Measurements from ENCODE around the gene GASK1B. TPM values are rescaled to one million over a fixed set of nuclear protein-coding genes. Genes with fewer than 3 reads are reported as not detected.

The GASK1B gene
- polyA plus RNA-seq, 1 donor (not counting 4 experiments of a cell fraction or from before 2014, with no cell fraction given) = 2.1 TPM

DNA sequence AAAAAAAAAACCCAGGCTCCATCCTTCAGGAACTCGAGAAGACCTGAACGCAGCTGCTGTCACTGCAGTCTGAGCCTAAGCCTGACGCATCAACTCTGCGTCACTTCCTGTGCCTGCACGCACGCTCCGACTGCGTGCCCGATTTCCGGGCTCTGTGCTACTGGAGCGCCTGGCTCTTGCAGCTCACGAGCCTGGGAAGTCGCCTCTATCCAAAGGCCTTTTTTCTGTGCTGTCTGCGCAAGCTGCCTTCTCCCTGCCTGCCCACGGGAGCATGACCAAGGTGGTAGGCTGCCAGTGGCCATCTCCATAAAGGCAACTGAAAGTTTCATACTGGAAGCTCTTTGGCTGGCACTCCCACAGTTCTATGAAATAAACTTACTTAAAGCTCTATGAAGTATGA is 9.9 kb upstream of the GASK1B start:
- FAIRE-seq (no peak), DNase-seq (ENCODE audit: low read depth, low spot score) (no peak)
- H4K20me1 ChIP-seq (ENCODE audit: control insufficient read depth, extremely low read depth, insufficient read depth, low read length) = no peaks in the 10 kb centered on the region
- H3K27me3 ChIP-seq (ENCODE audit: control insufficient read depth, extremely low read depth, insufficient read depth, low read length) = no peaks in the 10 kb centered on the region
- no peaks in the 10 kb centered on the region for H3K4me1 ChIP-seq (ENCODE audit: control insufficient read depth, extremely low read depth, insufficient read depth, low read length)
- no peak overlapping the region for H2AFZ ChIP-seq (ENCODE audit: control insufficient read depth, low read length)
- dilution Hi-C loops (cut with MboI; ENCODE audit: extremely low pct_ligation_motif_present, low sequenced_read_pairs) = loop anchor here (25.0 kb wide), 1 partner anchor 170 kb away; no protein-coding TSS in a partner anchor
- TF ChIP-seq, protein P1, sequence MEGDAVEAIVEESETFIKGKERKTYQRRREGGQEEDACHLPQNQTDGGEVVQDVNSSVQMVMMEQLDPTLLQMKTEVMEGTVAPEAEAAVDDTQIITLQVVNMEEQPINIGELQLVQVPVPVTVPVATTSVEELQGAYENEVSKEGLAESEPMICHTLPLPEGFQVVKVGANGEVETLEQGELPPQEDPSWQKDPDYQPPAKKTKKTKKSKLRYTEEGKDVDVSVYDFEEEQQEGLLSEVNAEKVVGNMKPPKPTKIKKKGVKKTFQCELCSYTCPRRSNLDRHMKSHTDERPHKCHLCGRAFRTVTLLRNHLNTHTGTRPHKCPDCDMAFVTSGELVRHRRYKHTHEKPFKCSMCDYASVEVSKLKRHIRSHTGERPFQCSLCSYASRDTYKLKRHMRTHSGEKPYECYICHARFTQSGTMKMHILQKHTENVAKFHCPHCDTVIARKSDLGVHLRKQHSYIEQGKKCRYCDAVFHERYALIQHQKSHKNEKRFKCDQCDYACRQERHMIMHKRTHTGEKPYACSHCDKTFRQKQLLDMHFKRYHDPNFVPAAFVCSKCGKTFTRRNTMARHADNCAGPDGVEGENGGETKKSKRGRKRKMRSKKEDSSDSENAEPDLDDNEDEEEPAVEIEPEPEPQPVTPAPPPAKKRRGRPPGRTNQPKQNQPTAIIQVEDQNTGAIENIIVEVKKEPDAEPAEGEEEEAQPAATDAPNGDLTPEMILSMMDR (optimal IDR thresholded peaks at IDR 0.05 in 1 of 3, IDR thresholded peaks at IDR 0.05 in 1 of 3, conservative IDR thresholded peaks at IDR 0.05 in 1 of 3; ENCODE audit: extremely low read depth in 1 of 3, insufficient read depth in 2 of 3, low read length in 3 of 3) = no peak
- TF ChIP-seq EZH2 (IDR thresholded peaks at IDR 0.05; ENCODE audit: low read length) = no peak
- H3K36me3 ChIP-seq (ENCODE audit: control insufficient read depth in 2 of 2, extremely low read depth in 1 of 2, insufficient read depth in 2 of 2, low read length in 2 of 2) = no peaks in the 10 kb centered on the region
- no peaks in the 10 kb centered on the region for H3K9me1 ChIP-seq (ENCODE audit: control insufficient read depth, extremely low read depth, insufficient read depth, low read length)
- no peaks in the 10 kb centered on the region for H3K9me3 ChIP-seq (ENCODE audit: control insufficient read depth, low read depth, low read length)
- H3K27ac ChIP-seq (ENCODE audit: control insufficient read depth, insufficient read depth, low read length) = no peak overlapping the region
- no peak overlapping the region for H3K4me2 ChIP-seq (ENCODE audit: control insufficient read depth, extremely low read depth, insufficient read depth, low read depth, low read length)
- H3K4me3 ChIP-seq (ENCODE audit: control insufficient read depth in 2 of 3, extremely low read depth in 1 of 3, insufficient read depth in 2 of 3, low read depth in 1 of 3, low read length in 3 of 3) = no peak overlapping the region
- no peak overlapping the region for H3K9ac ChIP-seq (ENCODE audit: control insufficient read depth, extremely low read depth, insufficient read depth, low read length)
- H3K79me2 ChIP-seq (ENCODE audit: control insufficient read depth, insufficient read depth, low read length) = no peaks in the 10 kb centered on the region

DNA sequence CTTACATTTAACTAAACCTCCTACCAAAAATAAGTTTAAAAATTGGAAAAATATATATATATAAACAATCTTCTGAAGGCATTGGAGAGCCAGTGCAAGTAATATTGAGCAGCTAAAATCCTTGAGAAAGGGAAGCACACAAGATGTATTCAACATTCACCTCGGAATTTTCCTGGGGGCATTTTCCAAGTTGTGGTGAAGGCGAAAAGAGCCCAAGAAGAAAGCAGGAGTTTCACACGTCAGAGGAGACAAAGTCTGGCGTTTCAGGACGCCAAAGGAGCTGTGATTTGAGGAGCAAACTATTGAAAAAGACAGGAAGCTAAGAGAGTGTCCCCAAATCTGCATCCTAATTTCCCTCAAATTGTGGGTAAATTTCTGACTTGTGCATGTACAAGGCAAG is 9.1 kb upstream of the GASK1B start:
- no peaks in the 10 kb centered on the region for H3K27me3 ChIP-seq (ENCODE audit: control insufficient read depth, extremely low read depth, insufficient read depth, low read length)
- TF ChIP-seq EZH2 (IDR thresholded peaks at IDR 0.05; ENCODE audit: low read length) = no peak
- TF ChIP-seq, protein P1 (optimal IDR thresholded peaks at IDR 0.05 in 1 of 3, IDR thresholded peaks at IDR 0.05 in 1 of 3, conservative IDR thresholded peaks at IDR 0.05 in 1 of 3; ENCODE audit: extremely low read depth in 1 of 3, insufficient read depth in 2 of 3, low read length in 3 of 3) = no peak
- no peak overlapping the region for H3K4me2 ChIP-seq (ENCODE audit: control insufficient read depth, extremely low read depth, insufficient read depth, low read depth, low read length)
- no peak for FAIRE-seq
- H3K9ac ChIP-seq (ENCODE audit: control insufficient read depth, extremely low read depth, insufficient read depth, low read length) = no peak overlapping the region
- no peaks in the 10 kb centered on the region for H3K79me2 ChIP-seq (ENCODE audit: control insufficient read depth, insufficient read depth, low read length)
- H3K27ac ChIP-seq (ENCODE audit: control insufficient read depth, insufficient read depth, low read length) = no peak overlapping the region
- no peaks in the 10 kb centered on the region for H3K9me1 ChIP-seq (ENCODE audit: control insufficient read depth, extremely low read depth, insufficient read depth, low read length)
- no peaks in the 10 kb centered on the region for H3K4me1 ChIP-seq (ENCODE audit: control insufficient read depth, extremely low read depth, insufficient read depth, low read length)
- H3K36me3 ChIP-seq (ENCODE audit: control insufficient read depth in 2 of 2, extremely low read depth in 1 of 2, insufficient read depth in 2 of 2, low read length in 2 of 2) = no peaks in the 10 kb centered on the region
- H3K4me3 ChIP-seq (ENCODE audit: control insufficient read depth in 2 of 3, extremely low read depth in 1 of 3, insufficient read depth in 2 of 3, low read depth in 1 of 3, low read length in 3 of 3) = no peak overlapping the region
- no peaks in the 10 kb centered on the region for H4K20me1 ChIP-seq (ENCODE audit: control insufficient read depth, extremely low read depth, insufficient read depth, low read length)
- no peaks in the 10 kb centered on the region for H3K9me3 ChIP-seq (ENCODE audit: control insufficient read depth, low read depth, low read length)
- dilution Hi-C loops (cut with MboI; ENCODE audit: extremely low pct_ligation_motif_present, low sequenced_read_pairs) = loop anchor here (25.0 kb wide), 1 partner anchor 170 kb away; no protein-coding TSS in a partner anchor
- DNase-seq (ENCODE audit: low read depth, low spot score) = no peak
- peak overlapping the region; percentile 54 for H2AFZ ChIP-seq (ENCODE audit: control insufficient read depth, low read length)
